Stomach smooth muscle (tissue), 2 donors: ENCODE results near the gene CRACR2A.
A peak's percentile ranks its signal among the peaks of the same experiment; 100 is the strongest.

ENCODE experiments used
- H3K27ac ChIP-seq: one replicate; pipeline ENCODE4 v1.7.0; 2013; ENCODE audit warnings: mild to moderate bottlenecking, low read length, inconsistent platforms
- H3K27me3 ChIP-seq, 2 donors: one replicate each; pipeline ENCODE4 v1.7.0; 2013; ENCODE audit warnings: low read length in 2 of 2; ENCODE audit not compliant: insufficient read depth in 2 of 2, control insufficient read depth in 1 of 2
- H3K36me3 ChIP-seq, 2 donors: one replicate each; pipeline ENCODE4 v1.7.0; 2013; ENCODE audit warnings: low read length in 2 of 2; ENCODE audit not compliant: control insufficient read depth in 2 of 2, insufficient read depth in 2 of 2
- H3K4me1 ChIP-seq: one replicate; pipeline ENCODE4 v1.7.0; 2013; ENCODE audit warnings: low read length; ENCODE audit not compliant: control insufficient read depth, insufficient read depth
- H3K4me3 ChIP-seq, 2 donors: one replicate each; pipeline ENCODE4 v1.7.0; 2013; ENCODE audit warnings: low read length in 2 of 2
- H3K9ac ChIP-seq, 2 donors: one replicate each; pipeline ENCODE4 v1.7.0; 2013; ENCODE audit warnings: low read length in 2 of 2, mild to moderate bottlenecking in 1 of 2
- H3K9me3 ChIP-seq, 2 donors: one replicate each; pipeline ENCODE4 v1.7.0; 2013; ENCODE audit warnings: low read length in 2 of 2; ENCODE audit not compliant: control insufficient read depth in 2 of 2
- donor health status: healthy.
- donor health status: Pancreatic carcinoma.

Gene CRACR2A

DNA sequence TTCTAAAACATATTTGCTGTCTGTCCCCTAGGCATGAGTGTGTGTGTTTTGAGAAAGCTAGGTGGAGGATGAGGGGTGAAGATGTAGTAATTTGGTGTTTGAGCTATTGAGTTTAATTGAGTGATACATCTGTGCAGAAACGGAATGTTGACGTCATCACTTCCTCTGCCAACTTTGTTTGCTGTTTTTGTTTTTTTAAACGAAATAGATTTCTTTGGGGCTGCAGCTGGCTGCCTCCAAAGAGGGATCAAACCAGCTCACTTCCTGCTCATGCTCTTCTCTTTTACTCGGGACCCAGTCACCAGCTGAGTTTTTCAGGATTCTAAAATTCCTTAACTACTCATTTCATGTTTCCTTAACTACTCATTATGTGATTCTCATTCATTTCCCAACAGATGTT lies 19.5 kb upstream of the CRACR2A start:
- no peak overlapping the region for H3K4me3 ChIP-seq
- no peaks in the 10 kb centered on the region for H3K36me3 ChIP-seq
- H3K27ac ChIP-seq: no peak overlapping the region
- no peak overlapping the region for H3K9ac ChIP-seq
- no peaks in the 10 kb centered on the region for H3K9me3 ChIP-seq
- no peaks in the 10 kb centered on the region for H3K27me3 ChIP-seq
- H3K4me1 ChIP-seq: no peaks in the 10 kb centered on the region

DNA sequence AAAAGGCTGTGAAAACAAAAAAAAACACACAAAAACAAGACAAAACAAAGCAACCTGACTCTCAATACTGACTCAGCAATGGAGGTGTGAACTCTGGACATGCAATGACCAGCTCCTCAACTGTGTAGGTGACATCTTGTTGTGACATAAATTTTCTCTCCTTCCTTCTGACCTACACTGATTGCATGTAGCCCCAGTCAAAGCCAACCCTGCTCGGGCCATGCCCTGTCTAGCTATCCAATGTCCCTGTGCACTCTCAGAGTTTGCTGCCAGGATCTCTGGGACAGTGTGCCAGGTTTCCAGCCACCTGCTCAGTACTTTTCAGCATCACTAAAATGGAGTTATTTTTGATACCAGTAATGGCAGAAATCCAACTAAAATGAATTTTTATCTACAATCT lies 18.9 kb upstream of the CRACR2A start:
- no peaks in the 10 kb centered on the region for H3K9me3 ChIP-seq
- H3K9ac ChIP-seq: no peak overlapping the region
- H3K36me3 ChIP-seq: no peaks in the 10 kb centered on the region
- H3K27me3 ChIP-seq: no peaks in the 10 kb centered on the region
- H3K27ac ChIP-seq: no peak overlapping the region
- no peaks in the 10 kb centered on the region for H3K4me1 ChIP-seq
- H3K4me3 ChIP-seq: no peak overlapping the region

DNA sequence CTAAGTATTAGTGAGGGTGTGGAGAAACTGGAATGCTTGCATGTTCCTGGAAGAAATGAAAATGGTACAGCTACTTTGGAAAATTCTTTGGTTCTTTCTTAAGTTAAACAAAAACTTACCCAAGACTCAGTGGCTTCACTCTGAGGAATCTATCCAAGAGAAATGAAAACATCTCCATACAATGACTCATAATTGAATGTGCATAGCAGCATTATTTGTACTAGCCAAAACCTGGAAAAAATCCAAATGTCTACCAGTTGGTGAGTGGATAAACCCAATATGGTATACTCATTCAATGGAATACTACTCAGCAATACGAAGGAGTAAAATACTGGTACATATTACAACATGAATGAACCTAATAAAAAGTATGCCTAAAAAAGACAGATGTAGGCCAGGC lies 18.0 kb upstream of the CRACR2A start:
- Histone ChIP-seq H3K4me3 (no peak overlapping the region), H3K36me3 (no peaks in the 10 kb centered on the region), H3K9me3 (no peaks in the 10 kb centered on the region), H3K27ac (no peak overlapping the region), H3K9ac (no peak overlapping the region), H3K27me3 (no peaks in the 10 kb centered on the region), H3K4me1 (no peaks in the 10 kb centered on the region)

DNA sequence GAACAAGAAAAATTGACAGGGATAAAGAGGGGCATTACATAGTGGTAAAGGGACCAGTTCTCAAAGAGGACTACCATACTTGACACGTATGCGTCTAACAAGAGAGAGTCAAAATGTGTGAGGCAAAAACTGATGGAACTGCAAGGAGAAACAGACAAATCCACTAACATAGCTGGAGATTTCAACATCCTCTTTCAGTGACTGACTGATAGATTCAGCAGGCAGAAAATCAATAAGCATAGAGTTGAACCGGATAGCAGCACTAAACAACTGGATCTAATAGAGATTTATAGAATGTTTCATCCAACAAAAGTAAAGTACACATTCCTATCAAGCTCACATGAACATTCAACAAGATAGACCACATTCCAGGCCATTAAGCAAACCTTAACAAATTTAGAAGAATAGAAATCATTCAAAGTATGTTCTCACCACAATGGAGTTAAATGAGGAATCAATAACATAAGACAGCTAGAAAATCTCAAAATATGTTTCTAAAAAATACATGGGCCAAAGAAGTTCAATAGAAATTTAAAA lies 16.1 kb upstream of the CRACR2A start:
- H3K4me3 ChIP-seq: no peak overlapping the region
- H3K9ac ChIP-seq: no peak overlapping the region
- no peaks in the 10 kb centered on the region for H3K4me1 ChIP-seq
- no peaks in the 10 kb centered on the region for H3K36me3 ChIP-seq
- no peaks in the 10 kb centered on the region for H3K27me3 ChIP-seq
- no peaks in the 10 kb centered on the region for H3K9me3 ChIP-seq
- no peak overlapping the region for H3K27ac ChIP-seq

DNA sequence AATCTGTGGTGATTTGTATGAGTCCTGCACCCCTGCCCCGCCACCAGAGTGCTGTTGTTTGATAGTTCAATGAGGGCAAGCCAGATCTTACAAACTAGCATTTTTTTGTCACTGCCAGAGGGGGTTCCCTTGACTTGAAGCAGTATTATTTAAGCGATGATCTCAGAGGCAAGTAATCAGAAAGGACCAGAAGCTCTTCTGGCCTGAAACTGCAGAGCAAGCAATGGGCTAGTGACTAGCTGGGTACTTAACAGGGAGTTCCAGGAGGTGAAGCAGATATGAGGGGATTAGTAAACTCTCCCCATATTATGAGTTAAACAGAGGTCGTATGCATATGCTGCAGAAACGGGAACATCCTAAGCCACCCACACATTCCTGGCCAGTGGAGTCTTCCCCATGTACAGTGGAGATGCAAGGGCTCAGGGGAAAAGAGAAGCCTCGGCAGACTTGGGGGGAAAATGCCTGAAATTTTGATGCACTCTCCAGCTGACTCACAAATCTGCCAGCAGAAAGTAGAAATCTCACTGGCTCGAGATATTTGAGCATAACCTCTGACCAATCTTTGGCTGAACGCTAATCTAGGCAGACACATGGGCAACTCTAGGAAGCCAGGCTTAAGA lies 8.3 kb upstream of the CRACR2A start:
- Histone ChIP-seq H3K36me3 (no peaks in the 10 kb centered on the region), H3K27ac (no peak overlapping the region), H3K4me3 (no peak overlapping the region), H3K9ac (no peak overlapping the region), H3K27me3 (no peaks in the 10 kb centered on the region), H3K4me1 (no peaks in the 10 kb centered on the region), H3K9me3 (no peaks in the 10 kb centered on the region)

DNA sequence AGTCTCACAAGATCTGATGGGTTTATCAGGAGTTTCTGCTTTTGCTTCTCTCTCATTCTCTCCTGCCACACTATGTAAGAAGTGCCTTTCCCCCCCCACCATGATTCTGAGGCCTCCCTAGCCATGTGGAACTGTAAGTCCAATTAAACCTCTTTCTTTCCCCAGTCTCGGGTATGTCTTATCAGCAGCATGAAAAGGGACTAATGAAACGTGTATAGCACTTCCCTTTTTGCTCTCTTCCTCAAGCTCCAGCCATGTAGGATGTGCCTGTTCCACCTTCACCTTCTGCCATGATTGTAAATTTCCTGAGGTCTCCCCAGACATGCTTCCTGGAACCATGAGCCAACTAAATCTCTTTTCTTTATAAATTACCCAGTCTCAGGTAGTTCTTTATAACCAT lies 7.0 kb upstream of the CRACR2A start:
- no peak overlapping the region for H3K27ac ChIP-seq
- no peak overlapping the region for H3K9ac ChIP-seq
- no peaks in the 10 kb centered on the region for H3K36me3 ChIP-seq
- no peak overlapping the region for H3K4me3 ChIP-seq
- H3K9me3 ChIP-seq: no peaks in the 10 kb centered on the region
- H3K27me3 ChIP-seq: no peaks in the 10 kb centered on the region
- no peaks in the 10 kb centered on the region for H3K4me1 ChIP-seq

DNA sequence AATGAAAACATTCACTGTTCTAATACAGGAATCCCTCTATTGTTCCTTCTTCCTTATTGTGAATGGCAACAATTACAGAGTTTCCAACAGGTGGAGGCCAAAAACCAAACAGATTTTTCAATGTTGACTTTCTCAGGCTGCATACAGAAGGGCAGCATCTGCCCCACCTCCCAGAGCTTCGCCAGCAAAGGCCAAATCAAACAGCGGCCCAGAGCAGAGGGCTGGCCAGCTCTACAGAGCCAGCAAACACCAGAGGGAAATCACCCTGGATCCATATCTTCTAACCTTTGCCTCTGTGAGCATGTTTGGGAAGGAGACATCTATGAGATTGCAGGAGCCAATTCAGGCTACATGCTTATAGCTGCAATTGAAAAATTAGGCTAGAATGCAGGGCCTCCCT lies 4.4 kb upstream of the CRACR2A start:
- no peak overlapping the region for H3K27ac ChIP-seq
- no peaks in the 10 kb centered on the region for H3K27me3 ChIP-seq
- peaks cover 18% of the 10 kb centered on the region for H3K4me1 ChIP-seq
- no peak overlapping the region for H3K4me3 ChIP-seq
- H3K9me3 ChIP-seq: no peaks in the 10 kb centered on the region
- H3K36me3 ChIP-seq: no peaks in the 10 kb centered on the region
- no peak overlapping the region for H3K9ac ChIP-seq

DNA sequence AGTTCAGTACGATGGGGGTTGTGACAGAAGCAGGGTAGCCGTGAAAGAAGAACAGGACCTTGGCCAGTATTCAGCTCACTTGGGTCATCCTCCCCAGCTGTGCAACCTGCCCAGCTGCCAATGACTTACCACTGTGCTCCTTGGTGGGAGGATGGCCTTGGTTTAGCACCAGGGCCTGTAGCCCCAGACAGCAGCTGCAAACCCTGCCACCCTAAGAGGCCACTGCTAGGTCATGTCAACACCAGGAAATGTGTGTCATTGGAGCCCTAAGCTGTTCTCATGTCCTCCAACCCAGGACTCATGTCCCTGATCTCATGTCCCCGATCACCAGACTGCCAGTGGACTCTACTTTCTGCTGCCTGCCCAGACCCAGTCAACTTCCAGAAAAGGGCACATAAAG lies 3.0 kb upstream of the CRACR2A start:
- Histone ChIP-seq H3K27ac (no peak overlapping the region), H3K27me3 (no peaks in the 10 kb centered on the region), H3K4me1 (peaks cover 22% of the 10 kb centered on the region), H3K9me3 (no peaks in the 10 kb centered on the region), H3K4me3 (no peak overlapping the region), H3K36me3 (no peaks in the 10 kb centered on the region), H3K9ac (no peak overlapping the region)

DNA sequence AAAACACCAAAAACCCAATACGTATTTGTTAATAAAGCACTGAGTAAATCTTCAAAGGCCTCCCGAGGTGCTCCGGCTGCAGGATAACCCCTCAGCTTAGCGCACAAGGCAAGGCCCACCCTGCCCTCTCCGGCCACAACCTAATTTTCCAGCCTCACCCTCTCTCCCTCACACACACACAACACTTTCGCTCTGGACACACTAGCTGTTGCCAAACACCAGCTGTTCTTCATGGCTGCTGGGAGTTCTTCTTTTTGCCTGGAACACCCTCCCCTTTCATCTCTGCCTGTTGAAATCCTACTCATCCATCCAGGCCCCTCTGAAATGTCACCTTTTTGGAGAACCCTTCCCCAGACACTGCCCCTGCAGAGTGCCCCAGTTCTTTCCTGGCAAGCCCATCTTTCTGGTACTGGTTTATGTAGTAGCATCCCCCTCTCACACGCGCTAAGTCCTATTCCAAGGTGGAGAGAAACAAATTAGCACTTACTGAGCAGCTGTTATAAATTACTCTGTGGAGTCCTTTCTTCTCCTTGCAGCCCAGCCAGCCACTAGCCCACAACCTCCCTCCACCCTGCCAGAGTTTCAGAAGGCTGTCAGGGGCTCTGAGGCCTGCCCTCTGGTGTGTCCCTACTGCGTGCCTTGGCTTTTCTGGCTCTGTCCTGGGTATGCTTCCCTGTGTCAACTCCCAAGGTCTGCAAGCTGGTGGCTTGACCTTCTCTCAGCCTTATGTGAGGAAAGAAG lies 805 bp upstream of the CRACR2A start:
- no peaks in the 10 kb centered on the region for H3K36me3 ChIP-seq
- H3K9me3 ChIP-seq: no peaks in the 10 kb centered on the region
- H3K9ac ChIP-seq: peak overlapping the region; percentile 52 to 60
- H3K4me1 ChIP-seq: peaks cover 22% of the 10 kb centered on the region
- H3K4me3 ChIP-seq: peak overlapping the region; percentile 61 to 76
- H3K27me3 ChIP-seq: no peaks in the 10 kb centered on the region
- peak overlapping the region; percentile 49 for H3K27ac ChIP-seq

DNA sequence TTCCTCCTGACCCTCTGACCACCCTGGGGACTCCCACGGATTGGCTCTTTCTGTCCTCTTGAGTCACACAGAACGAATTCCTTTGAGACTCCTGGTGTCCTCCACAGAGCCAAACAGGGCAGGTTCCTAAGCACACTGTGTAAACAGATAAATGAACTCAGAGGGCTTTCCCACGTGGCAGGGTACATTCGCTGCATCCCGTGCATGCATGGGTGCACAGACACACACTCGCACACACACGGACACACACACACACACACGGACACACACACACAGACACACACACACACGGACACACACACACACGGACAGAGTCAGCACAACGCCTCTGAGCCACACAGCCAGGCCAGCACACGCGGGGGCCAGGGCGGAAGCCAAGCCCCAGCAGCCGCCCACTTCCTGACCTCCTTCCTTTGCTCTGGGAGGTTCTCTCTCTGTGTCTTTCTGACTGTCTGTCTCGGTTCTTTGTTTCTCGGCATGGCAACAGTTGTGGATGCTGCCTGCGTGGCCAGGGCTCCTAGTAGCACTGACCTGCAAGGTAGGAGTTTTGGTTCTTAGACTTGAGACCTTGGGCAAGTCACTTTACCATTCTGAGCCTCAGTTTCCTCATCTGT lies 706 bp downstream of the CRACR2A start:
- peak overlapping the region; percentile 28 to 76 for H3K4me3 ChIP-seq
- no peaks in the 10 kb centered on the region for H3K27me3 ChIP-seq
- H3K4me1 ChIP-seq: peaks cover 22% of the 10 kb centered on the region
- no peaks in the 10 kb centered on the region for H3K36me3 ChIP-seq
- H3K9ac ChIP-seq: peak overlapping the region; percentile 52 to 58
- H3K9me3 ChIP-seq: no peaks in the 10 kb centered on the region
- peak overlapping the region; percentile 49 for H3K27ac ChIP-seq
